Subcutaneous abdominal adipose tissue (tissue), 5 donors: ENCODE measurements around the gene NLN.
A peak's percentile ranks its signal among the peaks of the same experiment; 100 is the strongest.
"Not testable (repeated sequence)": the region's sequence is repeated elsewhere in the genome, so short reads cannot be mapped to it uniquely, and the experiment has no call there.

Experiments
- H3K27ac ChIP-seq: one replicate; pipeline ENCODE4 v1.7.0; 2013; ENCODE audit warnings: low read depth, mild to moderate bottlenecking, inconsistent platforms, low read length, moderate library complexity
- H3K27me3 ChIP-seq, 5 donors: one replicate each; pipeline ENCODE4 v1.7.0; 2013; ENCODE audit warnings: low read length in 5 of 5, inconsistent platforms in 1 of 5; ENCODE audit not compliant: control insufficient read depth in 5 of 5, insufficient read depth in 4 of 5
- H3K36me3 ChIP-seq, 5 donors: one replicate each; pipeline ENCODE4 v1.7.0; 2013; ENCODE audit warnings: low read length in 5 of 5; ENCODE audit not compliant: control insufficient read depth in 5 of 5, insufficient read depth in 5 of 5
- H3K4me1 ChIP-seq, 5 donors: one replicate each; pipeline ENCODE4 v1.7.0; 2013; ENCODE audit warnings: low read length in 5 of 5, mild to moderate bottlenecking in 3 of 5, moderate library complexity in 1 of 5; ENCODE audit not compliant: control insufficient read depth in 5 of 5, insufficient read depth in 5 of 5
- H3K4me3 ChIP-seq, 5 donors: one replicate each; pipeline ENCODE4 v1.7.0; 2013; ENCODE audit warnings: low read length in 5 of 5, low read depth in 1 of 5
- H3K9ac ChIP-seq, 5 donors: one replicate each; pipeline ENCODE4 v1.7.0; 2013; ENCODE audit warnings: low read length in 5 of 5, mild to moderate bottlenecking in 4 of 5, moderate library complexity in 3 of 5
- H3K9me3 ChIP-seq, 5 donors: one replicate each; pipeline ENCODE4 v1.7.0; 2013; ENCODE audit warnings: low read length in 5 of 5; ENCODE audit not compliant: control insufficient read depth in 5 of 5
- donor health status: healthy.
- donor health status: healthy.
- donor health status: healthy.
- donor health status: healthy.
- donor health status: healthy.

Gene NLN

GRCh38 chr5:65768723-65769346 lies 46.8 kb downstream of the NLN start:
- Histone ChIP-seq H3K4me1 (no peaks in the 10 kb centered on the region), H3K9ac (no peak overlapping the region), H3K27me3 (no peaks in the 10 kb centered on the region), H3K27ac (no peak overlapping the region), H3K36me3 (peaks cover 0 to 14% (median 3%) of the 10 kb centered on the region in 5 donors), H3K4me3 (no peak overlapping the region), H3K9me3 (no peaks in the 10 kb centered on the region)

- Histone ChIP-seq H3K9ac (no peak overlapping the region), H3K36me3 (peaks cover 0 to 14% (median 3%) of the 10 kb centered on the region in 5 donors), H3K4me3 (no peak overlapping the region), H3K4me1 (peaks cover 0 to 4% (median 0%) of the 10 kb centered on the region in 5 donors), H3K27ac (no peak overlapping the region), H3K27me3 (no peaks in the 10 kb centered on the region), H3K9me3 (no peaks in the 10 kb centered on the region)
Measured at GRCh38 chr5:65769539-65769938, 47.5 kb downstream of the NLN start.

- H3K9me3 ChIP-seq = no peaks in the 10 kb centered on the region
- peaks cover 0 to 22% (median 3%) of the 10 kb centered on the region in 5 donors for H3K36me3 ChIP-seq
- H3K9ac ChIP-seq = no peak overlapping the region
- H3K4me1 ChIP-seq = peaks cover 0 to 6% (median 4%) of the 10 kb centered on the region in 5 donors
- no peaks in the 10 kb centered on the region for H3K27me3 ChIP-seq
- no peak overlapping the region for H3K27ac ChIP-seq
- H3K4me3 ChIP-seq = no peak overlapping the region
Measured at GRCh38 chr5:65771266-65771665, 49.3 kb downstream of the NLN start.

DNA sequence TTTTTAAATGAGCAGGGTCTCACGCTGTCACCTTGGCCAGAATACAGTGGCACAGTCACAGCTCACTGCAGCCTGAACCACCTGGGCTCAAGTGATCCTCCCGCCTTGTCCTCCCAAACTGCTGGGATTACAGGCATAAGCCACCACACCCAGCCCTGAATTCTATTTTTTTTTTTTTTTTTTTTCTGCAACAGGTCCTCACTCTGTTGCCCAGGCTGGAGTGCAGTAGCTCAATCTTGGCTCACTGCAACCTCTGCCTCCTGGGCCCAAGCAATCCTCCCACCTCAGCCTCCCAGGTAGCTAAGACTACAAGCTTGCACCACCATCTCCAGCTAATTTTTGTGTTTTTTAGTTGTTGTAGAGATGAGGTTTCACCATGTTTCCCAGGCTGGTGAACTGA lies 51.0 kb downstream of the NLN start:
- H3K27ac ChIP-seq, H3K9me3 ChIP-seq, H3K4me3 ChIP-seq, H3K9ac ChIP-seq, H3K27me3 ChIP-seq: not testable (repeated sequence)
- Histone ChIP-seq H3K36me3 (peaks cover 0 to 13% (median 2%) of the 10 kb centered on the region in 5 donors), H3K4me1 (peaks cover 0 to 12% (median 5%) of the 10 kb centered on the region in 5 donors)

DNA sequence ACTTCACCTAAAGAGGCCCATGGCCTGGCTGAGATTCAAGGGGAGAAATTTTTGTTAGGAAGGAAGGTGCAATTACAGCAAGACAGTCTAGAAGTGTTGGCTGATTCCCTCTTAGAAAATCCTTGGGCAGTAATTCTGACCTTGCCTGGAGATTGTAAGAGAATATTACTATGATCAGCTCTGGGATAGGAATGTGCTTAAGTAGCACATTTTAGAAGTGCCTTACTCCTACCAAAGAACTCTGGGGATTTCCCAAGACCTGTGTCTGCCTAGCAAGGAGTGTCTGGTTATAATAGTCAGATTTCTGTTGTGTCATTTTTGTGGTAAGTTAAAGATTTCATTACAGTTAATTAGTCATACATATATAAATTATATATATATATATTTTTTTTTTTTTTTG lies 52.3 kb downstream of the NLN start:
- peaks cover 0 to 8% (median 2%) of the 10 kb centered on the region in 5 donors for H3K36me3 ChIP-seq
- H3K9ac ChIP-seq = no peak overlapping the region
- no peaks in the 10 kb centered on the region for H3K27me3 ChIP-seq
- no peaks in the 10 kb centered on the region for H3K9me3 ChIP-seq
- H3K27ac ChIP-seq = no peak overlapping the region
- peaks cover 0 to 12% (median 10%) of the 10 kb centered on the region in 5 donors for H3K4me1 ChIP-seq
- no peak overlapping the region for H3K4me3 ChIP-seq

- H3K27ac ChIP-seq = no peak overlapping the region
- peaks cover 0 to 12% (median 10%) of the 10 kb centered on the region in 5 donors for H3K4me1 ChIP-seq
- H3K9me3 ChIP-seq = no peaks in the 10 kb centered on the region
- no peaks in the 10 kb centered on the region for H3K27me3 ChIP-seq
- H3K36me3 ChIP-seq = peaks cover 0 to 13% (median 2%) of the 10 kb centered on the region in 5 donors
- no peak overlapping the region for H3K4me3 ChIP-seq
- H3K9ac ChIP-seq = peak overlapping the region in 1 of 5 donors; percentile 10
Measured at GRCh38 chr5:65775476-65775875, 53.5 kb downstream of the NLN start.

DNA sequence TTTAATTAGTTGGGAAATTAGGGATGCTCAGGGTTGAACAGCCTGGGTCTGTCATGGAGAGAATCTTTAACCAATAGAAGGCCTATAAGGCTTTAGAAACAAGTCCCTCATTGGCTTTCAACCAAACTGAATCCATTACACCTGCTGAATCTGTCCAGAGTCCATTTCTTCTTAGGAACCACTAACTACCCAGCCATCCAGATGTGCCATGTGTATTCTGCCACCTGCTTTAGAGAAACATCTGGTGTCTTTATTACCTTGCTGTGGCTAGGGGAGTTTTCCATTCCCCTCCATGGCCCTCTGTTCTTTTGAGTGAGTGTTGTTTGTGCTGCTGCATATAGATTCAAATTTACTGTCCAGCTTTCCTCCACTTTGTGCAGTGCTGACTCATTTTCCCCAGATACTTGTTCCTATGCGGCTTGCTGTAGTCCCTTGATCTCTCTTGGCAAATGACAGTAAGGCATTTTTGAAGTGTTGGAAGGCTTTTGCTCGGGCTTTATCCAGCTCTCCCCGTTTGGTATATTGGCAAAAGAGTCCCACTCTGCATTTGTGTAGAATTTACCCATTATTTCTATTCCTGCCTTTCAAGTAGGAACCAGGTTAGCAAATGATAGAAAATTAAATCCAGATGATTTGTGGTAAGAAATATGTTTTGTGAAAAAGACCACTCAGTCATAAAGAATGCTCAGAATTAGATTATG lies 54.6 kb downstream of the NLN start:
- H3K9me3 ChIP-seq = no peaks in the 10 kb centered on the region
- no peak overlapping the region for H3K9ac ChIP-seq
- peaks cover 1 to 18% (median 4%) of the 10 kb centered on the region in 5 donors for H3K36me3 ChIP-seq
- H3K4me3 ChIP-seq = no peak overlapping the region
- no peaks in the 10 kb centered on the region for H3K27me3 ChIP-seq
- peaks cover 0 to 12% (median 10%) of the 10 kb centered on the region in 5 donors for H3K4me1 ChIP-seq
- no peak overlapping the region for H3K27ac ChIP-seq

DNA sequence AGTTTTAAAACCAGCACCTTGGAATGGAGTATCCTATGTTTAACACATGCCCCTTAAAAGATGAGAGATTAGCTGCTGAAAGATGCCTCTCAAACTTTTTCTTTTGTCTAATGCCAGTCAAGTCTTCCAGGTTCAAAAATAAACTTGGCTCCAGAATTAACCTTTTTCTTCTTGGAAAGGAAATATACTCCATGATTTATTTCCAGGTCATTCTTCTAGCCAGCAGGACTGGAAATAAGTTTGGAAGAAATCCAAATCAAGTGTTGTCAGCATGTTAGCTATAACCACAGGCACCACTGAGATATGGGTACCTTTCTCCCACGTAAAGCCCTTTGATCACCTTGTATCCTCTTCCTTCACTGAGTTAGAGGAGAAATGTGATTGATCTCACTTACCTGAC lies 56.1 kb downstream of the NLN start:
- no peak overlapping the region for H3K4me3 ChIP-seq
- H3K27me3 ChIP-seq = no peaks in the 10 kb centered on the region
- H3K36me3 ChIP-seq = peaks cover 2 to 28% (median 8%) of the 10 kb centered on the region in 5 donors
- peaks cover 0 to 12% (median 10%) of the 10 kb centered on the region in 5 donors for H3K4me1 ChIP-seq
- H3K9ac ChIP-seq = no peak overlapping the region
- H3K9me3 ChIP-seq = no peaks in the 10 kb centered on the region
- H3K27ac ChIP-seq = no peak overlapping the region

- Histone ChIP-seq H3K27me3 (no peaks in the 10 kb centered on the region), H3K9me3 (no peaks in the 10 kb centered on the region), H3K36me3 (peaks cover 2 to 31% (median 8%) of the 10 kb centered on the region in 5 donors), H3K27ac (no peak overlapping the region), H3K4me3 (no peak overlapping the region), H3K4me1 (peaks cover 0 to 11% (median 8%) of the 10 kb centered on the region in 5 donors), H3K9ac (no peak overlapping the region)
Measured at GRCh38 chr5:65779643-65780042, 57.6 kb downstream of the NLN start.

GRCh38 chr5:65788296-65788695 lies 66.3 kb downstream of the NLN start:
- H3K9me3 ChIP-seq, H3K27ac ChIP-seq, H3K27me3 ChIP-seq, H3K4me3 ChIP-seq, H3K9ac ChIP-seq, H3K4me1 ChIP-seq: not testable (repeated sequence)
- peaks cover 14 to 35% (median 19%) of the 10 kb centered on the region in 5 donors for H3K36me3 ChIP-seq
